ENCODE results near the gene ARPP19.
A peak's percentile ranks its signal among the peaks of the same experiment; 100 is the strongest.
"Not testable (repeated sequence)": the region's sequence is repeated elsewhere in the genome, so short reads cannot be mapped to it uniquely, and the experiment has no call there.

The ARPP19 gene

DNA sequence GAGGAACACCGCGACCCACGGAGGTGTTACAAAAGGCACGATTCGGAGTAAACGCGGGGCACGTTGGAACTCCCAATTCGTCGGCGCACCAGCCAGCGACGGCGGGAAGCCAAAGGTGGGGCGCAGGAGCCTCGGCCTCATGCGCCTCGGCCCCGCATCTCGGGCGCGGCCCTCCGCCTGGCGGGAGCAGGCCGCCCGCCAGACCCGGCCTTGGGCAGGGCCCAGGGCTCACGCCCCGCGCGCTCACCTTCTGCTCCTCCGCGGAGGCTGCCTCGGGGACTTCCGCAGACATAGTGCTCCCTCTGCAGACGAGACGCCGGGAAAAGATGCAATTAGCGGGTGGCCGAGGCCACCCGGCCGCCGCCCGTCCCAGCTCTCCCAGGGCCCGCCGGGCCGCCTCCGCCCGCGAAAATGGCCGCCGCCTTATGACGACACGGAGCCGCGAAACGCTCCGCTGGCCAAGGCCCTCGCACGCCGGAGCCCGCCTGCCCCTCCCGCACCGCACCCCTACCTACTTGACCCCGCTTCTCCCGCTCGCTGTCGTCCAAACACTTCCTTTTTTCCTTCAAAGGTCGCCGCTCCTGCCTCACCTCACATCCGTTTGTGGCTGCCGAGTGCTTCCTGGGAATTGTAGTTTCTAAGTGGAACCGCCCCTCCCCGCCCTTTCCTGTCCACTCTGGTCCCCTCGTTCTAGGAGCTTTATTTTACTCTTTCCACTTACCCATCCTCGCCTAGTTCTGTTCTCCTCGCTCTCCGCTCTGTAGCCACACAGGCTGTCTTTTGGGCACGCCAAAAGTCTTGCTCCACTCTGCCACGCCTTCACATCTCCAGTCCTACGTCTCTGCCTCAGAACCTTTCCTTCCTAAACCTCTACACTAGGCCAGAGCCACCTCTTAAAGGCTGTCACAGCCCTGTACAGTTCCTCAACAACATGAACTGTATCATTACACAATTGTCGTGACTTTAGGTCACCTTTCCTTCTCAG, at the start of gene ARPP19:
ARPP19 (minus strand) TSS at position 430 of the 985 bp plus-strand sequence; CDS start at position 292, 138 bp downstream.
- DNase-seq (ENCODE audit: low read depth in 2 of 2) = peak; percentile 55 to 65

DNA sequence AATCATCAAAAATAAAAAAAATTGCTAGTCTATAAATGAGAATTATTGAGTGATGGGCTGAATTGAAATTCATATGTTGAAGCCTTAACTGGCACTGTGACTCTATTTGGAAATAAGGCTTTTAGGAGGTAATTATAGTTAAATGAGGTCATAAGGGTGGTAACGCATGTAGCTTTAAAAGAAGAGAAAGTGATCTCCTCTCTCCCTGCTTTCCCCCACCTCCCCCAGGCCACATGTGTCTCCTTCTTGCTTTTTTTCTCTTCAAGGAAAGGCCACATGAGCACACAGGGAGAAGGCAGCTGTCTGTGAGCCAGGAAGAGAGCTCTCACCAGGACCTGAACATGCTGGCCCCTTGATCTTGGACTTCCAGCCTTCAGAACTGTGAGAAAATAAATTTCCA, 48.2 kb upstream of the ARPP19 start:
- DNase-seq (ENCODE audit: low read depth in 2 of 2) = no peak

GRCh38 chr15:52615302-52615701, 46.5 kb upstream of the ARPP19 start:
- no peak for DNase-seq (ENCODE audit: low read depth in 2 of 2)

- no peak for DNase-seq (ENCODE audit: low read depth in 2 of 2)
Observed at GRCh38 chr15:52609593-52609992, 40.8 kb upstream of the ARPP19 start.

- DNase-seq (ENCODE audit: low read depth in 2 of 2) = no peak
Observed at GRCh38 chr15:52584414-52584813, 15.6 kb upstream of the ARPP19 start.

DNA sequence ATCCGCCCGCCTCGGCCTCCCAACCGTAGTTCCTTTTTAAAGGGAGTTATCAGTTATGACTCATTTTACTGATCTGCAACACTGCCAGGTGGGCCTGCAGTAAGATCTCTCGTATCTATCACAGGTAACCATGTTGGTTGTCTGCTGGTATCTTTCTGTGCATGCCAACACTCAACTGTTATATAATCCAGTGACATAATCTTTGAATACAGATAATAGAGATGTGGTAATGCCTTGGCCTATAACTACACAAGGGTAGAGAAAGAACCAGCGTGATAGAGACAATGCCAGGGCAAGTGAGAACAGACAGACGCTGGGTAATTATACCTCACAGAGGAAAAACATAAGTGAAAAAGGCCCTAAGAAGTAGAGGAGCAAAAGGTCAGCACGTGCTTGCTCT, 11.0 kb upstream of the ARPP19 start:
- no peak for DNase-seq (ENCODE audit: low read depth in 2 of 2)

- DNase-seq (ENCODE audit: low read depth in 2 of 2) = no peak
Observed at GRCh38 chr15:52576692-52577091, 7.9 kb upstream of the ARPP19 start.

DNA sequence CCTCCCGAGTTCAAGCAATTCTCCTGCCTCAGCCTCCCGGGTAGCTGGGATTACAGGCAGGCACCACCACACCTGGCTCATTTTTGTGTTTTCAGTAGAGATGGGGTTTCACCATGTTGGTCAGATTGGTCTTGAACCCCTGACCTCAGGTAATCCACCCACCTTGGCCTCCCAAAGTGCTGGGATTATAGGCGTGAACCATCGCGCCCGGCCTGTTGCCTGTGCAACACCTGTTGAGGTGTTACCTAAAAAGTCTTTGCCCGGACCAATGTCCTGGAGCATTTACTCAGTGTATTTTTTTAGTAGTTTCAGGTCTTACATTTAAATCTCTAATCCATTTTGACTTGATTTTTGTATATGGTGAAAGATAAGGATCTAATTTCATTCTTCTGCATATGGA, 6.7 kb upstream of the ARPP19 start:
- DNase-seq (ENCODE audit: low read depth in 2 of 2) = not testable (repeated sequence)

DNA sequence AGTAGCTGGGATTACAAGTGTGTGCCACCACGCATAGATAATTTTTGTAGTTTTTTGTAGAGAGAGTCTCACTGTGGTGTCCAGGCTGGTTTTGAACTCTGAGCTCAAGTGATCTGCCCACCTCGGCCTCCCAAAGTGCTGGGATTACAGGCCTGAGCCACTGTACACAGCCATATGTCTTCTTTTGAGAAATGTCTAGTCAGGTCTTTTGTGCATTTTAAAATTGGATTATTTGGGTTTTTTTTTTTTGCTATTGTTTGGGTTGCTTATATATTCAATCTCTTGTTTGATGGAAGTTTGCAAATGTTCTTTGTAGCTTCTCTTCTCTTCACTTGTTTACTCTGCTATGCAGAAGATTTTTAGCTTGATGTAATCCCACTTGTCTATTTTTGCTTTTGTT, 6.2 kb upstream of the ARPP19 start:
- no peak for DNase-seq (ENCODE audit: low read depth in 2 of 2)

- DNase-seq (ENCODE audit: low read depth in 2 of 2) = not testable (repeated sequence)
Observed at GRCh38 chr15:52574623-52575022, 5.8 kb upstream of the ARPP19 start.

DNA sequence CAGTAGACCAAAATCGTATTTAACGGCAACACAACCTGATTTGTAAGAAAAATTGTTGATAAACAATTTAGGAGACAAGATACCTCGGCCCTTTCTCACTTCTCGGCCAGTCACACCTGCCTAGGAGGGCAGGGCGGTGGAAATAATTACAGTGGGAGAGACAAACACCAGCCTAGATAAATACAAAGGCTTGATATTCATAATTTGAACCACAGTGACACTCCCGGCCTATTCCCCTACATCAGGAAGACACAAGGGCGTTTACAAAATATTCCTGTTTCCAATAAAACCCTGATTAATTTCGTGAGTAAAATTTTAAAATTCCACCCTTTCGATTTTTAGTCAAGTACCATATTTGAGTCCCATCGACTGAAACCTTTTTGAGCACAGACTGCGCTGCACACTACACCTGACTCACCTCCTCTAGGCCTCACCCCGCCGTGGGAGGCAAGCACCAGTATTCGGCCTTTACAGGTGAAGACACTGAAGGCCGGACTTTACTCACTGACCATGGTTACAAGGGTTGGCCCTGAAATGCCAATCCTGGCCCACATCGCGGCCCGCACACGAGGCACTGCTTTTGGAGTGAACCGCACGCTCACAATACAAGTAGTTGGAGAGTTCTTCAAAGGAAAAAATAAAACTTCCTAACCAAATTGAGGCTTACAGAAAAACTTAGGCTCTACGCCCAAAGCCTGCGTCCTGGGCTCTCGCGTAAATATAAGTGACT, 794 bp downstream of the ARPP19 start:
- peak in 1 of 2 donors; percentile 31 for DNase-seq (ENCODE audit: low read depth in 2 of 2)

DNA sequence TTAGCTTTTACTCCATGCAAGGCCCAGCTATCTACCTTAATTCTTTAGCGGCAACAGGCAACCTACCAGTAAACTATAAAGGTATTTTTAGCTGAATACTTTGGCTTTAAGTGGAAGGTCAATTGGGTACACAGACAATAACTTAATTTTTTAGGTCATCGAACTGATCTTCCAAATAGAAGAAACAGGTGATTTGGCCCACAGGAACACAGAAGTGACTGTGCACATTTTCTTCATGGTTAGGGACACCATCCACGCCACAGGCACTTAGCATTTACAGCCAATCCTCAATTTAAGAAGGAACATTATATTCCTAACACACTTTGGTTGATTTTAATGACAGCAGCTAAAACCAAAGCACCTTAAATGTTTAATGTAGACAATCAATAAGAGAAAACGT, 1.9 kb downstream of the ARPP19 start:
- no peak for DNase-seq (ENCODE audit: low read depth in 2 of 2)

DNA sequence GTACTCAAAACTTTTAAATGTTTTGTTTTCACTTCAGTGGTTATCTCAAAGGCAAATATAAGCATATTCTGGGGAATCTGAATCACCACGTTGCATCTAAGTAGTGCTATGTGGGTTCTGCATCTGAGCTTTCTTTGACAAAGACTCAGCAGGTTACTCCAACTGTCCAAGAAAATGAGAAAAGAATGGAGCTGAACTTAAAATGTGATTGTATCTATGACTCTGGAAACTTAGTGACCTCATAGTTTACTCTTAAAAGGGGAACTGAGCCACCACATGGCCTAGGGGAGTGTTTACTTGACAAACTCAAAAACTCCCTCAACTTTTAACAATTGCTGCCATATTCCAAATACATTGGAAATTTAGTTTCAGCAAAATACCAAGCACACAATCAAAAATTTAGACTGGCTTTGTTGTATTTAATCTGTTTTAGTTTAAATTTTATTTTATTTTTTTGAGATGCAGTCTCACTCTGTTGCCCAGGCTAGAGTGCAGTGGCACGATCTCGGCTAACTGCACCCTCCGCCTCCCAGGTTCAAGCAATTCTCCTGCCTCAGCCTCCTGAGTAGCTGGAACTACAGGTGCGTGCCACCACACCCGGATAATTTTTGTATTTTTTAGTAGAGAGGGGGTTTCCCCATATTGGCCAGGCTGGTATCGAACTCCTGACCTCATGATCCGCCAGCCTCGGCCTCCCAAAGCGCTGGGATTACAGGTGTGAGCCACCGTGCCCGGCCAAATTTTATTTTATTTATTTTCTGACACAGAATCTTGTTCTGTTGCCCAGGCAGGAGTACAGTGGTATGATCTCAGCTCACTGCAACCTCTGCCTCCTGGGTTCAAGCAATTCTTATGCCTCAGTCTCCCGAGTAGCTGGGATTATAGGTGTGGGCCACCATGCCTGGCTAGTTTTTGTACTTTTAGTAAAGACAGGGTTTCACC, 3.1 kb downstream of the ARPP19 start:
- not testable (repeated sequence) for DNase-seq (ENCODE audit: low read depth in 2 of 2)

DNA sequence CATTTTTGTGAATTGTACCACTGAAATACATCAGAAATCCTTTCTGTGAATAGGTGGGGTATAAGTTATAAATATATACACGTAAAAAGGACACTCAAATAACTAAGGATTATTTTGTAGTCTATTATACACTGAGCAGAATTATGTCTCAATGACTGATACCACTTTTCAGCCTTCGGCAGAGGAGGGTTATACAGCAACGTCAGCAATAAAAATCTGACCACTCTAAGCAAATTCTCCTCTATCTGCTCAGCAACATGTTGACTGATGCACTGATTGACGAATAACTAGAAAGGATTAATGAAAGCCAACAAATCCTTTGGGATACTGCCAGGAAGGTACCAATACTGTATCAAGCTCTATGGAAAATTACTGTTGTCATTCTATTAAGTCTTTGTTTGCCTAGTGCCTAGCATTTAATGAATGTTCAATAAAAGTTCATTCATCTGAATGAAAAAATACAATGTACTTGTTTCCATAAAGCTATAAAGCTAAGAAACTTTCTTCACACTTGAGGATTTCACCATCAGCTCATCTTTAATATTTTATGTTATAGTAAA, 5.2 kb downstream of the ARPP19 start:
- DNase-seq (ENCODE audit: low read depth in 2 of 2) = no peak

DNA sequence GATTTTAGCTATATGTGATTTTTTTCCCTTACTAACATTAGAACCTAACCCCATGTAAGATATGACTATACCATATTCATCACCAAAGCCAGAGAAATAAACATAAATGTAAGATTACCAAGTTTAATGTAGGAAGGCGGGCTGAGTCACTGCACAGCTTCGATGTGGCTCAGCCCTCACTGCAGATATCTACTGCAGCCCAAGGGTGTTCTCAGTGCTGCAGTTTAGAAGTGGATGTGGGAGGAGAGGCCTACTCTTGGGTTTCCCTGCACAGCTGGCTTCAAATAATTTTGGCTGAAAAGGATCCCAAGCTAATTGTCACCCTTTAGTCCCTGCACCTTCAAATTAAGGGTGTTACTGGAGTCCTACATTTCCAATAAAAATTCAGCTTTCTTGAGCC, 9.3 kb downstream of the ARPP19 start:
- peak in 1 of 2 donors; percentile 8 for DNase-seq (ENCODE audit: low read depth in 2 of 2)

DNA sequence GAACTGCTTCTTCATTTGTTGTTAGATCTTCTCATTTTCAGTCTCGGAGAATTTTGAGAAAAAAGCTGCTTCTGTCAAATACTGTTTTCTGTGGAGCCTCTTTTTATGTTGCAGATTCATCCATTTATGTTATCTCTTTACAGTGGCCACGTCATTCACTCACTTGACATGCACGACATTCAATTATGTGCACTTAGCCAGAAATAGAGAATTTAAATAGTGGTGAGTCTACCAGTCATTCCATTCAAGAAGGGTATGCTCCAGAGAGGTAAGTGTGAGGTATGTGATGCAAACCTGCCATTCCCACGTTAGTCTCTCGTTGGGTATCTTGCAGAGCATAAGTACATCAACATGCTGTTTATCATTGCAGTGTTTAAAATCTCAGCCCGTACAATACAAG, 9.8 kb downstream of the ARPP19 start:
- DNase-seq (ENCODE audit: low read depth in 2 of 2) = no peak

DNA sequence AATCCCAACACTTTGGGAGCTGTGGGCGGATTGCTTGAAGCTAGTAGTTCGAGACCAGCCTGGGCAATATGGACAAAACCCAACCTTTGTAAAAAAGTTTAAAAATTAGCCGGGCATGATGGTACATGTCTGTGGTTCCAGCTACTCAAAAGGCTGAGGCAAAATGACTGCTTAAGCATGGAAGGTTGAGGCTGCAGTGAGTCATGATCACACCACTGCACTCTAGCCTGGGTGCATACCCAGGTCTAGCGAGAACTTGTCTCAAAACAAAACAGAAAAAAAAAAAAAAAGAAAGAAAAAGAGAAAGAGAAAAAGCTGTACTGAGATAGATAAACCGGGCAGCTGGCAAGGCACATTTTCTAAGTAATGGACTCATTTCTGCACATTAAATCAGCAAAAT, 10.6 kb downstream of the ARPP19 start:
- peak in 1 of 2 donors; percentile 6 for DNase-seq (ENCODE audit: low read depth in 2 of 2)

DNA sequence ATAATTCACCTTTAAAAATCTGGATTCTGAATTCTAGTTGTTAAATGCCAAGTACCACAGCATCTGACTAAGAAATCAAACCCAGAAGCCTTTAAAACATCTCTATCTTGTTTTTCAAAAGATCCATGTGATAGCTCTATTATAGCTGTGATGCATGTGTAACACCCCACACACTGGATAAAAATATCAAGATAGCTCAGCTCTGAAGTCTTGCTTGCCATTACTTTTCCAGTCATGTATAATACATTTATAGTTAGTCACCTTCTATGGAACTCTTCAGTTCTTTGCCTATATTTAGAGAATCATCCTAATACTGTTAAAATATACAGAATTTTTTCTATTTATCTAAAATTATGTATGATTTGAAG, 11.6 kb downstream of the ARPP19 start:
- no peak for DNase-seq (ENCODE audit: low read depth in 2 of 2)

DNA sequence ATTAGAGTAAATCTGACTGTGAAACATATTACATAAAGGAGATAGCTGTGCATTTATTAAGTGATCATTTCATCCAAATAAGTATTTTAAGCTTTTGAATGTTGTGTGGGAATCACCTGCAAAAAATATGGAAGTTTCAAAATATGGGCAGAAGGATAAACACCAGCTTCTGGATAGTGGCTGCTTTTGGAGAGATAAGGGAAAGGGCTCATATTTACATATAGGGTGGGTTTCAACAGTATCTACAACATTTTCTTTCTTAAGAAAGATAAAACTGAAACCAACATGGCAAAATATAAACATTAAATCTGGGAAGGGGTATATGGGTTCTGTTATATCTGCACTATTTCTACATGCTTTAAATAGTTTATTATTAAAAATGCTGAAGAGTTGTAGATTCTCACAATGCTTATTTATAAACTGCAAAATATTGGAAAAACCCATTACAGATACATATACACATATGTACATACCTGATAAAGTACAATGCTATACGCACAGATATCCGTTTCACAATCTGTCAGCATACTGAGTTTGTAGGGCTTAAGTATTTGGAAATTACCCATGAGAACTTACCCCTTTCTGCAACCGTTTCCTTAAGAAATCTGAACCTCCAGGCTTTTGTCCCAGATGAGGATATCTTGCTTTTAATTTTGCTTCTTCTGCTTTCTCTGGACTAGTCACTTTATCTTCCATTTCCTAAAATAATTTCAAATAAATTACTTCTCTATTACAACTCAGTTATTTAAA, 12.1 kb downstream of the ARPP19 start:
- no peak for DNase-seq (ENCODE audit: low read depth in 2 of 2)

DNA sequence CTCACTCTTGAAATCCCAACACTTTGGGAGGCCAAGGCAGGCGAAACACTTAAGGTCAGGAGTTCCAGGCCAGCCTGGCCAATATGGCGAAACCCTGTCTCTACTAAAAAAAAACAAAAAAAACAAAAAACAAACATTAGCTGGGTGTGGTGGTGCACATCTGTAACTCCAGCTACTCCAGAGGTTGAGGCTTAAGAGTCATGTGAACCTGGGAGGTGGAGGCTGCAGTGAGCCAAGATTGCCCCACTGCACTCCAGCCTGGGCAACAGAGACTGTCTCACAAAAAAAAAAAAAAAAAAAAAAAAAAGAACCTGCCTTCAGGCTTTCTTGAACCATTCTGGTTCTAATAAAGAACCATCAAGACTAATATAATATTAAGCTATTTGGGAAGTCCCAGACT, 16.5 kb downstream of the ARPP19 start:
- DNase-seq (ENCODE audit: low read depth in 2 of 2) = no peak

DNA sequence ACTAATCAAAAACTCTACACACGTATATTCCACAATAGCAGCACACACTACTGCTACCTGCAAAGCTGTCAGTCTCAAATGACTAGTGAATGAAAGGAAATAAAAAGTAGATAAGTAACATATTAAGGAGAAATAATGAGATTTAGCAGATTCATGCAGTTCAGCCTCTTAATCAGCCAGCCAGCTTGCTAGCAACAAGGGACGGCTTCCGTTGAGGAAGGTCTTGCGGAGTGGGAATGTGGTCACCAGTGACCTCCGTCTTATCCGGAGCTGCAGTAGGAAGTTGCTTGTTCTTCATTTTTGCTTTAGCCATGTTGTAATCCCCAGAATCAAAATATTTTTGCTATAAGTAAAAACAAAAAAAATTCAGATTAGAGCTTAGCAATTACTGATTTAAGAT, 17.1 kb downstream of the ARPP19 start:
- DNase-seq (ENCODE audit: low read depth in 2 of 2) = no peak

Data from stimulated activated CD4-positive, alpha-beta T cell treated with anti-CD3 and anti-CD28 coated beads, Interleukin-1b, Interleukin-23, amount 100 ng/mL, for 4 hours (primary cell).